Measurements from ENCODE around the gene POLR3E. TPM values are rescaled to one million over a fixed set of nuclear protein-coding genes. Genes with fewer than 3 reads are reported as not detected.

The POLR3E gene
- total and polyA plus RNA-seq, 4 donors, result 16.0 to 42.9 (median 18.3) TPM

GRCh38 chr16:22252317-22252716 lies 44.9 kb upstream of the POLR3E start (continued):
- TF ChIP-seq REST (IDR thresholded peaks at IDR 0.05), result no peak
- TF ChIP-seq NR2F2 (IDR thresholded peaks at IDR 0.05), result no peak
- TF ChIP-seq YY1 (IDR thresholded peaks at IDR 0.05), result no peak
- no peak for TF ChIP-seq RXRA (IDR thresholded peaks at IDR 0.05)
- TF ChIP-seq TAF1 (conservative IDR thresholded peaks at IDR 0.05), result no peak

GRCh38 chr16:22253272-22253671 lies 43.9 kb upstream of the POLR3E start:
- Histone ChIP-seq H3K27me3 (ENCODE audit: control insufficient read depth in 4 of 4, insufficient read depth in 4 of 4, low read length in 3 of 4) (no peaks in the 10 kb centered on the region), H3K9me3 (ENCODE audit: control insufficient read depth in 4 of 4, low read length in 3 of 4) (peaks cover 0 to 4% (median 2%) of the 10 kb centered on the region in 4 donors), H3K4me3 (ENCODE audit: low read depth in 1 of 3, low read length in 3 of 3) (no peak overlapping the region), H3K4me1 (ENCODE audit: control insufficient read depth in 4 of 4, insufficient read depth in 4 of 4, low read length in 3 of 4) (no peaks in the 10 kb centered on the region), H3K27ac (ENCODE audit: low read depth in 1 of 2, low read length in 2 of 2) (no peak overlapping the region), H3K9ac (ENCODE audit: low read depth in 1 of 2, low read length in 2 of 2) (no peak overlapping the region), H3K36me3 (ENCODE audit: control insufficient read depth in 4 of 4, insufficient read depth in 3 of 4, low read depth in 1 of 4, low read length in 3 of 4) (peaks cover 21 to 57% (median 35%) of the 10 kb centered on the region in 4 donors)
- no peak for DNase-seq (ENCODE audit: low spot score)
- WGBS, result 96% methylated on average over 5 of the region's 5 CpGs
- TF ChIP-seq CTCF (IDR thresholded peaks at IDR 0.05; ENCODE audit: low read depth, low read length, missing input control) (no peak), RAD21 (IDR thresholded peaks at IDR 0.05) (no peak), FOXA1 (IDR thresholded peaks at IDR 0.05) (no peak), SP1 (IDR thresholded peaks at IDR 0.05) (no peak), REST (IDR thresholded peaks at IDR 0.05) (no peak), EGR1 (IDR thresholded peaks at IDR 0.05; ENCODE audit: low read depth in 2 of 2) (no peak), HNF4G (IDR thresholded peaks at IDR 0.05) (no peak), JUND (IDR thresholded peaks at IDR 0.05) (no peak), GABPA (IDR thresholded peaks at IDR 0.05 in 1 of 2, conservative IDR thresholded peaks at IDR 0.05 in 1 of 2) (no peak), ATF3 (IDR thresholded peaks at IDR 0.05) (no peak), HNF4A (conservative IDR thresholded peaks at IDR 0.05) (no peak), FOXA2 (IDR thresholded peaks at IDR 0.05) (no peak), YY1 (IDR thresholded peaks at IDR 0.05) (no peak), RXRA (IDR thresholded peaks at IDR 0.05) (no peak), TAF1 (conservative IDR thresholded peaks at IDR 0.05) (no peak), NR2F2 (IDR thresholded peaks at IDR 0.05) (no peak), MAX (IDR thresholded peaks at IDR 0.05) (no peak), ZBTB33 (IDR thresholded peaks at IDR 0.05) (no peak)
